ENCODE measurements around the gene IL31.

The IL31 gene

GRCh38 chr12:122155705-122156104, 18.3 kb downstream of the IL31 start:
- no peak for DNase-seq (ENCODE audit: low read depth)

- no peak for DNase-seq (ENCODE audit: low read depth)
Observed at GRCh38 chr12:122152754-122153153, 21.3 kb downstream of the IL31 start.

GRCh38 chr12:122150127-122150681, 23.8 kb downstream of the IL31 start:
- DNase-seq (ENCODE audit: low read depth): no peak

GRCh38 chr12:122148657-122149056, 25.4 kb downstream of the IL31 start:
- DNase-seq (ENCODE audit: low read depth): no peak

GRCh38 chr12:122147514-122148290, 26.3 kb downstream of the IL31 start:
- DNase-seq (ENCODE audit: low read depth): no peak

GRCh38 chr12:122145505-122146330, 28.3 kb downstream of the IL31 start:
- no peak for DNase-seq (ENCODE audit: low read depth)

- DNase-seq (ENCODE audit: low read depth): no peak
Observed at GRCh38 chr12:122144885-122145284, 29.1 kb downstream of the IL31 start.

- DNase-seq (ENCODE audit: low read depth): no peak
Observed at GRCh38 chr12:122142857-122143256, 31.2 kb downstream of the IL31 start.

GRCh38 chr12:122141911-122142725, 31.9 kb downstream of the IL31 start:
- DNase-seq (ENCODE audit: low read depth): no peak

GRCh38 chr12:122140467-122141257, 33.4 kb downstream of the IL31 start:
- no peak for DNase-seq (ENCODE audit: low read depth)

- no peak for DNase-seq (ENCODE audit: low read depth)
Observed at GRCh38 chr12:122139941-122140340, 34.1 kb downstream of the IL31 start.

- no peak for DNase-seq (ENCODE audit: low read depth)
Observed at GRCh38 chr12:122139266-122139665, 34.8 kb downstream of the IL31 start.

GRCh38 chr12:122138616-122139015, 35.4 kb downstream of the IL31 start:
- DNase-seq (ENCODE audit: low read depth): no peak

GRCh38 chr12:122138181-122138580, 35.8 kb downstream of the IL31 start:
- DNase-seq (ENCODE audit: low read depth): no peak

- DNase-seq (ENCODE audit: low read depth): no peak
Observed at GRCh38 chr12:122137681-122138080, 36.3 kb downstream of the IL31 start.

GRCh38 chr12:122137229-122137628, 36.8 kb downstream of the IL31 start:
- no peak for DNase-seq (ENCODE audit: low read depth)

- DNase-seq (ENCODE audit: low read depth): no peak
Observed at GRCh38 chr12:122135437-122136031, 38.5 kb downstream of the IL31 start.

- no peak for DNase-seq (ENCODE audit: low read depth)
Observed at GRCh38 chr12:122133192-122133950, 40.6 kb downstream of the IL31 start.

- DNase-seq (ENCODE audit: low read depth): no peak
Observed at GRCh38 chr12:122130150-122130549, 43.9 kb downstream of the IL31 start.

- DNase-seq (ENCODE audit: low read depth): no peak
Observed at GRCh38 chr12:122129131-122129530, 44.9 kb downstream of the IL31 start.
